ENCODE data around the gene VWA8.

VWA8 gene

DNA sequence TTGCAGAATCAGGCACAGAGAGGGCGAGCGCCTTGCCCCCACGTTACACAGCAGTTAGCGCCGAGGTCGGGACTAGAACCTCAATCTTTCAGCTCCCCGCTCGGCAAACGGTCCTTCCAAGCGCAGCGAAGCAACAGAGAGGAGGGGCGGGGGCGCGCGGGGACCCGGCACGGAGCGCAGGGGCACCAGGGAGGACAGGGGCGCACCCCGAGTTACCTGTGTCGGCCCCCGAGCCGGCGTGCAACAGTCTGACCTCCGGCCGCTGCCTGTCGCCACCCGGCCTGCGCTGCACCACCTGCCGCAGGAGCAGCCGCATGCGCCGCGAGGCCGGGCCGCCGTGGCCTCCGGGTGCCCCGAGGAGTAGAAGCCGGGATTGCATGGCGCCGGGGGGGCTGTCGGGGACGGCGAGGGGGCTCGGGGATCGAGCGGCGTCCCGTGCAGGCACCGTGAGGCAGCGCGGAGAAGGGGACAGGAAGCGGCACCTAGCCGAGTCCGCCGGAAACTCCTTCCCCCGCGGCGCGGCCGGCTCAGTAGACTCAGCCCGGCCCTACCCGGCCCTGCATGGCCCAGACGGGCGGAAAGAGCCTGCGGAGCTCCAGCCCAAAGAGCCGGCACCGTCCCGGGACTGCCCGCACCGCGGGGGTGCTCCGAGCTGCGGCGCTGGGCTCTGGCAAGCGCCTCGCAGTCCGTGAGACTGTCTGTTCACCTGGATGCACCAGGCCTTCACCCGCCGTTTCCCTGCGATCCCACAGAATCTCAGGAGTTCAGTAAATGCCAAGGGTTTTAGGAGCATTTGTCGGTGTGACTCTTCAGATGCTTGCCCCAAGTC, at the start of gene VWA8:
Gene VWA8, minus strand, starts transcription at position 473 of the 829 bp plus-strand sequence. Its CDS starts 94 bp downstream, at position 379.
- DNase-seq (ENCODE audit: low read depth), result peak; percentile 61

DNA sequence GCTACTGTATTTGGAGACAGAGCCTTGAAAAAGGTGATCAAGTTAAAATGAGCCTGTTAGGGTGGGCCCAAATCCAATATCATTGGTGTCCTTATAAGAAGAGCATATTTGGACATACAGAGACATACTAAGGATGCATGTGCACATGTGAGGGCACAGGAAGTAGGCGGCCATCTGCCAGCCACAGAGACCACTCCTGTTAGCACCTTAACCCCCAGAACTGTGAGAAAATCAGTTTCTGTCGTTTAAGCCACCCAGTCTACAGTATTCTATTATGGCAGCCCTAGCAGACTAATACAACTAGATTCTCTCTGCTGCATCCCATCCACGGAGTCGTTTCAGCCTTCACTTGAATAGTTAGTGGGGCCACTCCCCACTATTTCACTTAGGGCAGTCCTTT, 48.1 kb upstream of the VWA8 start:
- DNase-seq (ENCODE audit: low read depth), result no peak

GRCh38 chr13:42007844-42008243, 46.9 kb upstream of the VWA8 start:
- no peak for DNase-seq (ENCODE audit: low read depth)

DNA sequence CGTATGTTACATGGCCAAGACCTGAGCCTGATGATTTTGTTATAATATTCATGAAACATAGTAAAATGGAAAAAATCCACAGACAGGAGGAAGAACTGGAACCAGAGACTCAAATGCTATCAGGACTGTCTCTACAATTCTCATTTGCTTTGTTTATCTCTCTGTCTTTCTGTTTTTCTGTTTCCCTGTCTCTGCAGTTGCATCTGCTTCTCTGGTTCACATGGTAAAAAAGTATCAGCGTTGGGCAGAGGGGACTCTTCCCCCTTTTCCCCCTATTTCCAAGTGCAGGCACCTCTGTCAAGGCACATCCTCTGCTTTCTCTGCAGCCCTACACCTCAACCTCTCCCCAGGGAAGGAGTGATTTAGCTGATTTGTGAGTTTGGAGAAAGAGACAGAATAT, 41.2 kb upstream of the VWA8 start:
- no peak for DNase-seq (ENCODE audit: low read depth)

GRCh38 chr13:42001580-42001979, 40.7 kb upstream of the VWA8 start:
- no peak for DNase-seq (ENCODE audit: low read depth)

DNA sequence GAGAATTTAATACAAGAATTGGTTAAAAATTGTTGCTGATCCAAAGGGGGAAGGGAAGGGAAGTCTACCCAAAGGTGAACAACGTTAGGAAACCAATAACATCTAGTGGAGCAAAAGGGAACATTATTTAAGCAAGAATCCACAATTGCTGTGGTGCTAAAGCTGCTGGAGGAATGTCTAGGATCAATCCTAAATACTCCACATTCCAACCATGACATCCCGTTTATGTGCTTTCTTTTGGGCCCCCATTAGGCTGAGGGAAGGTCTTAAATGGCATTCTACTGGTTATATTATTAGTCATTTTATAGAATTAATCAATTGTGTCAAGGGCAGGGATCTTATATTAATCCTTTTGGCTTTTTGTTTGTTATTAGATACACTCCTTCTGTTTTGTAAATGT, 39.9 kb upstream of the VWA8 start:
- DNase-seq (ENCODE audit: low read depth), result no peak

DNA sequence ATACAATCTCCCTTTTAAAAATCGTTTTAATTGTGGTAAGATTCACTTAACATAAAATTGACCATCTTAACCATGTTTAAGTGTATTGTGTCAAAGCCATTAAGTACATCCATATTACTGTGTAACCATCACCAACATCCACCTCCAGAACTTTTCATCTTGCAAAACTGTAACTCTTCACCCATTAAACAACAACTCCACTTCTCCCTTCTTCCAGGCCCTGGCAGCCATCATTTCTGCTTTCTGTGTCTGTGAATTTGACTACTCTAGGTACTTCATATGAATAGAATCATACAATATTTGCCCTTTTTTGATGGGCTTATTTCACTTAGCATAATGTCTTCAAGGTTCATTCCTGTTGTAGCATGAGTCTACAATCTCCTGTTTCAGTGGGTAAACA, 36.5 kb upstream of the VWA8 start:
- DNase-seq (ENCODE audit: low read depth), result no peak

DNA sequence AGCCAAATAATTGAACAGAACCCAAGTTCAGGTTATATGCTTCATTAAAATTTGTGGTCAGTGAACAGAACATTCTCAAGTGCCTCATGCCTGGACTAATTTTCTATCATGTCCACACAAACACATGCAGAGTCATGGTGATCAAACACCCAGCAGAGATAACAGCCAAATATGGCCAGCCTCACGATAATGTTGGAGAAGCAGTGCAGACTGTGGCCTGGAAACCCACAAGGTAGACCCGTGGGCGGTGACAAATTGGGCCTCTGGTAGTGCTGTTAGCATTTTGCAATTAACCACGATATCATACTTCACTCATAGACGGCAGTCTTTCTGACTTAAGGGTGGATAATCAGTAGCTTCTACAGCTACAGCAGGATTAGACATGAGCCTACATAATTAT, 35.0 kb upstream of the VWA8 start:
- no peak for DNase-seq (ENCODE audit: low read depth)

DNA sequence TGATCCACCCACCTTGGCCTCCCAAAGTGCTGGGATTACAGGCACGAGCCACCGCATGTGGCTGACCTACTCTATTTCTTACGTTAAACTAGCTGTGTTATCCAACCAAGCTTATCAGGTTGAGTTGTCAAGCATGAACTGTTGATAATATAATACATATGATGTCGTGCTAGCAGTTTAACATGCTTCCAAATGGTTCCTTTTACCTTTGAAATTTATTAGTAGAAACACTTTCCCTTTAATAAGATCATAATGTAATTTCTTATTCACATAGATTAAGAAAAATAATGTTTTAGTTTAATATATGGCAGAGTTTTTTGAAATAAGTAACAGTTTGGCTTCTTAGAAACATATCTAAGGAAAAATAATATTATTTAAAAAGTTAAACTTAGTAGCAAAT, 34.4 kb upstream of the VWA8 start:
- no peak for DNase-seq (ENCODE audit: low read depth)

GRCh38 chr13:41994696-41995095, 33.8 kb upstream of the VWA8 start:
- no peak for DNase-seq (ENCODE audit: low read depth)

DNA sequence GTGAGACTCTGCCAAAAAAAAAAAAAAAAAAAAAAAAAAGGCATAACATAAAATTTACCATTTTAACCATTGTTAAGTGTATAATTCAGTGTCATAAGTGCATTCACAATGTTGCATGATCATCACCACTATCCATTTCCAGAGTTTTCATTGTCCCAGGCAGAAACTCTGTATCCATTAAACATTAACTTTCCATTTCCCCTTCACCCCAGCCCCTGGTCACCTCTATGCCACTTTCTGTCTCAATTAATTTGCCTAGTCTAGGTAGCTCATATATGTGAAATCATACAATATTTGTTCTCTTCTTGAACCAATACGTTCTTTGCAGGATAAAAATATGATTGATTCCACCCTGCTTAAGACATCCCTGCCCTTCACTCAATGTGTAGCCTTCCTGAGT, 31.0 kb upstream of the VWA8 start:
- no peak for DNase-seq (ENCODE audit: low read depth)

- DNase-seq (ENCODE audit: low read depth), result no peak
These were observed 27.3 kb upstream of the VWA8 start for GRCh38 chr13:41988244-41988643.

DNA sequence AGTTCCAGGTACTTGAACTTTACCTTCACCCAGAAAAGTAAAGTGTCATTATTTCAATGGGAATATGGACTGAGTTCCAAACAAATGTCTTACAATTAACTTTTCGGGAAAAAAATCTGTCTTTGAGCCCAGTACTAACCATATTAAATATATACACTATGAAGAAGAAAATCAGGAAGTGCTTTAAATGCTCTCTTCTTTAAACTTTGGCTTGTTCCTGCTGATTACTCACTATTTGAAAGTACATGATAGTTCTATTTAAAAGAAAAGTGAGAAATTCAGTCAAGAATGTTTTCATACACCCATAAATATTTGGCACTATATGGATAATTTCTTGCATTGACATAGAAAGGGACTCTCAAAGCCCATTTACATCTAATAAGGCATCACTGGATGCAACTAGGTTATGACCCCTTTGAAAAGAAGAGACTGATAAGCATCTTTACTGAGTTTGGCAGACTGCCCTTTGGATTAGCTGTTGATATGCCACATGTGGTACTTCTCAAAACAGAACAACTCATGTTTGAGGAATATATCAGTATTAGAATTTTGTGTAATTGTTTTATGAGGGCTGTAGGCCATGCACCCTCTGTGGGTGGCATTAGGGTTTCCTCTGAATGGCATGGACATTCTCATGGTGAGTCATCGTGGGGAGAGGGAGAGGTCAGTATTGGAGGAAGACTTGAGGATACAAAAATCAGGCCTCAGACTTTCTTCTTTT, 25.0 kb upstream of the VWA8 start:
- DNase-seq (ENCODE audit: low read depth), result no peak

DNA sequence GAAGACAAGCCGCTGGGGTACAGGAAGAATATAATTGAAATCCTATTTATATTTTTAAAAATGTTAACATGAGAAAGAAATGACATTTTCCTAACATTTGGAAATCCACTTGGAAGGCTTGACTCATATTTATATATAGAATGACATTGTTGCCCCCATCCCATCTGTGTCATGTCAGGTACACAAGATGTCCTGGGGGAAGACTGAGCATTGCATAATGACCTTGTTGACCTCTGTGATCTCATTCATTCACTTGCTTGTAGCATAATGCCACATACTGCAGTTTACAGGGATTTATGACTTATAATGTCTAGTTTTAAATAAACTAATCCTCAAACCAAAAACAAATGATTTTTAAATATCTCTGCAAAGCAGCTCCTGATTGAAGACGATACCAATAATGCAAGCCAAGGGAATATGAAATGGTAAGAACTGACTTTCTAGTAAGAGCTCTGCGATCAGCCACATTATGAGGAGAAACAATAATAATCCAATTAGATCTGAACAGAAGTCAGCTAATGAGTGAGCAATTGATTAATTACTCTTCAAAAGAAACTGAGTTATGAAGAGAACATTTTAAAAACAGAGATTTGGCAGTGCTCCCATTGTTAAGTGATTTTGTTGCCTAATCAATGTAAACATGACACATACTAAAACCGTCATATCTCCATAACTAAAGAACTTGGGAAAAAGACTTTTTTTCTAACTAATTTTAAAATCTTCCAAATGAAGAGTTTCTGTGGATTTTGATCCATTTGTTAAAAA, 21.2 kb upstream of the VWA8 start:
- DNase-seq (ENCODE audit: low read depth), result no peak

- no peak for DNase-seq (ENCODE audit: low read depth)
These were observed 17.1 kb upstream of the VWA8 start for GRCh38 chr13:41978007-41978406.

DNA sequence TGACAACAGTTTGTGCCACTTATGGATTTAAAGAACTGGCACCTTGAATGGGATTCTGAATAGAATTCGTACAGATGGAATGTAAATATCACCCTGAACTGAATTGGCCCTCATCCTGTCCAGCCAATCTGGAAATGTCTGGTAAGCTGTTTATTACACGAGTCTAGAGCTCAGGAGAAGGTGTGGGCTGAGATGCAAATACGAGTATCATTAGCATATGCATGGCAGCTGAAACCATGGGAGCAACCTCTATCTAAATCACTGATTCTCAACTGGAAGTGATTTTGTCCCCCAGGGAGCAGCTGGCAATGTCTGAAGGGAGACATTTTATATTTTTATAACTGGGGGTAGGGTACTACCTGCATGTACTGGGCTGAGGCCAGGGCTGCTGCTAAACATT, 15.6 kb upstream of the VWA8 start:
- DNase-seq (ENCODE audit: low read depth), result no peak

GRCh38 chr13:41974262-41974900, 13.5 kb upstream of the VWA8 start:
- no peak for DNase-seq (ENCODE audit: low read depth)

GRCh38 chr13:41973247-41973741, 12.4 kb upstream of the VWA8 start:
- no peak for DNase-seq (ENCODE audit: low read depth)

DNA sequence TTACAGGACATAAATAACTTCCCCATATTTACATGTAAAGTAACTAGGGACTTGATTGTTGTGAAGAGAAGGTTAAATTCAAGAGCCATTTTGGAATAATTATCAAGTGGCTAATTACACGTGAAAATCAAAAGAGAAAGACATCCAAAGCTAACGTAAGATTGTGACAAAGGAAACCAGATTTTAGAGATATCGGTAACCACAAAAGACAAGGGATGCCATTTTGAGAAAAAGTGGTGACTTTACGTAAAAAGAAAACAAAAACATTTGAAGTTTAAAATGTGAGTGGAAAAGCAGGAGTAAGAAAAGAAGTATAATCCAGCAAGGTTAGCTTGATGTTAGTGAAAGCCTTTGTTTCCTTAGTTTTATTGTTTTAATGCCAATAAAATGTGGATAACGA, 10.9 kb upstream of the VWA8 start:
- no peak for DNase-seq (ENCODE audit: low read depth)

DNA sequence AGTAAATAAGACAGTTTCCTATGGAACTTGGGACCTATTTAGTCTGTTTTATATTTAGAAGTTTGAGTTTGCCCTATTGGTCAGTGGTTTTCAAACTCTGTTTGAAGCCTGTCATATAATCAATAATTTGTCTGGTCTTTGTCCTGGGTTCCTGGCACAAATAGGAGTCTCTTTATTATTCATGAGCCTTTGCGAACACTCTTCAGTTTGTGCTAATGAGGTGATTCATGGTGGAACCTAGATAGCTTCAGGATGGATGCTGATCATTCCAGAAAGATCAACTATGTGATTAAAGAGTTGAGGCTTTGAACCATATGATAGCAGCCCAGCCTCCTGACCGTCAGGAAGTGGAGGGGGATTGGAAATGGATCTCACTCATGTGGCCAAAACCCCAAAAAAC, 10.0 kb upstream of the VWA8 start:
- no peak for DNase-seq (ENCODE audit: low read depth)

- no peak for DNase-seq (ENCODE audit: low read depth)
These were observed 9.1 kb upstream of the VWA8 start for GRCh38 chr13:41970022-41970421.

DNA sequence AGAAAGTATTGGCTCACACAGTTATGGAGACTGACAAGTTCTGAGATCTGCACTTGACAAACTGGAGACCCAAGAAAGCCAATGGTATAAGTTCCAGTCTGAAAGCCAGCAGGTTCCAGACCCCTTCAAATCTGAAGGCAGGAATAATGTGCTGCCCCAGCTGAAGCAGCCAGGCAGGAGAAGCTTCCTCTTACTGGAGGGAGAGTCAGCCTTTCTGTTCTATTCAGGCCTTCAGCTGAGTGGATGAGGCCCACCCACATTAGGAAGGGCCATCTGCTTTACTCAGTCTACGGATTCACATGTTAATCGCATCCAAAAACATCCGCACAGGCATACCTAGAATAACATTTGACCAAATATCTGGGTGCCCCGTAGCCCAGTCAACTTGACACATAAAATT, 8.2 kb upstream of the VWA8 start:
- no peak for DNase-seq (ENCODE audit: low read depth)

Data from T-helper 22 cell (primary cell).